Myocyte (in vitro differentiated cells): Measurements from ENCODE around the gene GPC3. TPM values are rescaled to one million over a fixed set of nuclear protein-coding genes. Genes with fewer than 3 reads are reported as not detected.
"Not testable (repeated sequence)": the region's sequence is repeated elsewhere in the genome, so short reads cannot be mapped to it uniquely, and the experiment has no call there.

ENCODE experiments used
- DNase-seq: peaks from one replicate; pipeline ENCODE4 v3.0.0-alpha.2; 2012; ENCODE audit warnings: low read depth
- total RNA-seq: library from RNA; depleted of rRNA; stranded (reverse); fragments of >200 nt; gene quantifications from 2 replicates; pipeline ENCODE4 v1.2.3, GENCODE V29; 2014

The GPC3 gene
- total RNA-seq, 1 donor from 2014 or later, result not detected

- DNase-seq, result no peak
Observed at GRCh38 chrX:133655275-133656265, 329.8 kb downstream of the GPC3 start.

DNA sequence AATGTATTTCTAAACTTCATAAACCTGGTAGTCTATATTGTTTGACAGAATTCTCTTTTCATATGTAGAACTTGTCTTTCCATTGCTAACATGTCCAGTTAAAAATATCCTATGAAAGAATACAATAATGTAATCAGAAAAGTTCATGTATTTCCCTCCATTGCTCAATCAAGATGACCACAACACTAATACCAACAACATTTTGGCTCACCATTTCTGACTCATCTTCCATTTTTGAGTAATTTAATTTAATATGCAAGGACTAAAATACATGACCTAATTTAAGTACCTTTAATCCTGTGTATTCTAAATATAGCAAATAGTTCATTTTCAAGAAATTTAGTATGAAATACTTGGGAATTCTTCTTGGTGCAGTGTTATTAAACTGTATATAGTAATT is 330.6 kb downstream of the GPC3 start:
- no peak for DNase-seq

DNA sequence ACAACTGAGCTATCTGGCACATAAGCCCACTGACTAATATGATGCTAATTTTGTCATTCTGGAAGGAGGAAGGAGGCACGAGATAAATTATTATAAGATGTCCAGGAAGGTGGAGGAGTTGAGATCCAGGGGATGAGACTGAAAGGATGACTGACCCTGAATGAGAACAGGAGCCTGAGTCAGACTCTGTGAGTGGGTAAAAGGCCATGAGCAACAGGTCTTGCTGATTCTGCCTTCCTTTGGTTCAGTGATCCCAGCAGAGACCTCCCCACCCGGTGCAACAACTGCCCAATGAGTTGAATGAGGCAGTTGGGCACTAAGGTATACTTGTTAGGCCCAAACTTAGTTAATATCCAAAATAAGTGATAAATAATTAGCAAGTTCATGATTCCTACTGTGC is 332.0 kb downstream of the GPC3 start:
- DNase-seq, result no peak

DNA sequence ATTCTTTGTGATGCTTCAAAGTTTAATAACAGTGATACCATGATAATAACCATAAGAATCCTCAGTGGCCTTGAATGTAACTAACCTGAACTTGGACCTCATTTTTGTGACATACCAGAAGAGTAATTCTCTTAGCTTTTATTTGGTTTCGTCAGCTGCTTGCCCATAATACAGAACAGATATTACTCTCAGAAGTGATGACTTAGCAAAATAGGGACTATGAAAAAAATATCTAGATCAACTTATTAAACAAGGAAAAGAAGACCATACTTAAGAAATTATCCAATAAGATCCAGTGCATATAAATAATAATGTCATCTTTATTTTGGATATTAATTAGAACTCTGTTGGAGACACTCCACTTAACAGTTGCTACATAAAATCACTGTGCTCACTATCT is 333.2 kb downstream of the GPC3 start:
- no peak for DNase-seq

DNA sequence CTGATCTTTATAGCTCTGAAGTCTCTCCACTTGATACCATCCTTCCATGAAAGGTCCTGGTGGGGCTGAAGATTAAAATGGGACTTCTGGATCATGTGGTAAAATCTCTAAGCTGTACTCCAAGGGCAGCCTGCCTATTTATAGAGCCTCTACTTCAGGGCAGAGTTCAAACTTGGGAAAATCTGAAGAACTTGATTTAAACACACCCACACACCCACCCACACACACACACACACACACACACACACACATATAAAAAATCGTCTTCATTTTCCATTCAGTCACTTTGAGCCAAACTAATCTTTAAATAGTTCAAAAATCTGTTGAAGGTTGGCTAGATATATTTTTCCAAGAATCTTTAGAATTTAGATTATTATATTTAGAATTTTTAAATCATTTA is 335.2 kb downstream of the GPC3 start:
- no peak for DNase-seq

DNA sequence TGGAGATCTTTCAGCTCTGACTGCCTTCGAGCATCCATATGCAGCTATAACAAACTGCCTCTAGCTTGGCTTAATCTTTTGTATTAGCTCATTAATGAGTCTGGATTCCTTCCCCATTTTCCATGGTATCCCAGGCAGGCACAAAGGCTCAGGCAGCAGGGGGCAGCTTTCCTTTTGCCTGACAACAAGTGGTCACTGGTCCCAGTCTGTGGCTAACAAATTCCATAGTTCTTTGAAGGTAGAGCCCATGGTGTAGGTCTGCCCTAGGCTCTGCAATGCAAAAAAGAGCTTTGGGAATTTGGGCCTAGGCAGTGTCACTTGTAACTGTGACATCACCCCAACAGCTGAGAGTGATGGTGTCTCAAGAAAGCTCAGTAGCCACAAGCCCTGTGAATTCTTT is 335.7 kb downstream of the GPC3 start:
- no peak for DNase-seq

DNA sequence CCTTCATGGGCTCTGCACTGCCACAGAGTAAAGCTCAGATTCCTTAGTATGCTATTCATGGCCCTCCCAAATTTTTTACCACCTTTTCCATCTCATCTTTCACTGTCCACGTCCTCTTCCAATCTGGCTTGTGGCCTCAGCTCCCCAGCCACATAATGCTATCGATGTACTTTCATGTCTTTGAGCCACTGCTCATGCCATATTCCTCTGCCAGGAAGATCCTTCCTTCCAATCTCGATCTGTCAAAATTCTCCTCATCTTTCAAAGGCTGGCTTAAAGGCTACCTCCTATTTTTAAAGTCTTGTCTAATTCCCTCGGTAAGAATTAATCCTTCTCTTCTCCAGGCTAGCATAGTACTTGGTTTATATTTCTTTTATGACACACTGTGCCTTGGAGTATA is 336.8 kb downstream of the GPC3 start:
- DNase-seq, result no peak

DNA sequence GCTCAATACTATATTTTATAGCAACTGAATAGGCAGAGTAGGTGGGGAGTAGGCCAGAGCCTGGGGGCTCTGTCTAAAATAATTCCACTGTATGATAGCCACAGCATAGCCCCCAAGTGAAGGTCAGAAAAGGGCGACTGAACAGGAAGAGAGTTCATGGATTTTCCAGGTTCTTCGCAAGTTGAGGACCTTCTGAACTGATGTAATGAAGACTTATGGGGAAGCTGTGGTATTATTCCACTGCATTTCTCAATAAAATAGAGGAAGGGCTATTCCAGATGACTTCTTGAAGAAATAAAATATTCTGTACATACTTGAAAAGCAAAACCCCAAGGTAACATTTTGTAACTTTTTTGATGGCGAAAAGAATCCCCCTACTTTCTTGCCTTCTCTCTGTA is 338.7 kb downstream of the GPC3 start:
- DNase-seq, result no peak

- no peak for DNase-seq
Observed at GRCh38 chrX:133645977-133646718, 339.2 kb downstream of the GPC3 start.

- DNase-seq, result no peak
Observed at GRCh38 chrX:133645256-133645655, 340.1 kb downstream of the GPC3 start.

- DNase-seq, result no peak
Observed at GRCh38 chrX:133640161-133641015, 345.0 kb downstream of the GPC3 start.

- DNase-seq, result no peak
Observed at GRCh38 chrX:133639726-133640125, 345.7 kb downstream of the GPC3 start.

- no peak for DNase-seq
Observed at GRCh38 chrX:133638285-133638684, 347.1 kb downstream of the GPC3 start.

DNA sequence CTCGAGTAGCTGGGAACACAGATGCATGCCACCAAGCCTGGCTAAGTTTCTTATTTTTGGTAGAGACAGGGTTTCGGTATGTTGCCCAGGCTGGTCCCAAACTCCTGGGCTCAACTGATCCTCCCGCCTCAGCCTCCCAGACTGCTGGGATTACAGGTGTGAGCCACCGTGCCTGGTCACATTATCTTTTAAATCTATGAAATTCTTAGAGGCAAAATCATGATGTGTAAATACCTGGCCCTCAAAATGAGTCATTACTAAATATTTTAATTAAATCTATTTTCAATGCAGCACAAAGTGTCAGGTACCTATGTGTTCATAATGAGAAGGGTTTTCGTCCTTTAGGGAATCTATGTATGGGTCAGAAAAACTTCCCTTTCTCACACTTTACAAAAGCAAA is 347.6 kb downstream of the GPC3 start:
- DNase-seq, result no peak

GRCh38 chrX:133636009-133636408 is 349.4 kb downstream of the GPC3 start:
- no peak for DNase-seq

GRCh38 chrX:133634416-133634815 is 351.0 kb downstream of the GPC3 start:
- DNase-seq, result no peak

DNA sequence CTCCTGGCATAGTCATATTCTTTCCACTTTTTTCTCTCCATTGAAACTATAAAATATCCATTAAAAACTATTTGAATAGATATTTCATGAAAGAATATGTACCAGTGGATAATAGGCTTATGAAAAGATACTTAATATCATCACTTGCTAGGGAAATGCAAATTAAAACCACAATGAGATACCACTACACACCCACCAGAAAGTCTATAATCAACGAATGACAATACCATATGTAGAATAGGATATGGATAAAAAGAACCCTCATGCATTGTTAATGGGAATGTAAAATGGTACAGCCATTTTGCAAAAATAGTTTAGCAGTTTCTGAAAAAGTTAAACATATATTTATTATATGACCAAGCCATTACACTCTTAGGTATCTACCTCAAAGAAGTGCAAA is 351.4 kb downstream of the GPC3 start:
- DNase-seq, result no peak

DNA sequence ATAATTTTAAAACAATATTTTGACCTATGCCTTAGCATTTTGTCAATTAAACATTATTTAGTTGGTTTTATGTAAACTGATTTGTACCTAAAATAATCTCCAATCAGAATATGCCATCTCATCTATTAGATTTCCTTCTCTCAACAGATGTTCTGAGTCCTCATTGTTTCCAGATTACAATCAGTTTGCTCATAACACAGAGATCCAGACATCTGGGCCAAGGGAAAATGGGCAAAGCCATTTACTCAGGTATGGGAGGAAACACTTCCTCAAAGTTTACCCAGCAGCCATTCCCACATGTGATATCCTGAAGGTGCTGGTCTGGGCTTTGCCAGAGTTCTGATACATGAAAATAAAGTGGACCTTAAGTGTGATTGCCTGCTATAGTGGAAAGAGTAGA is 352.2 kb downstream of the GPC3 start:
- DNase-seq, result no peak

DNA sequence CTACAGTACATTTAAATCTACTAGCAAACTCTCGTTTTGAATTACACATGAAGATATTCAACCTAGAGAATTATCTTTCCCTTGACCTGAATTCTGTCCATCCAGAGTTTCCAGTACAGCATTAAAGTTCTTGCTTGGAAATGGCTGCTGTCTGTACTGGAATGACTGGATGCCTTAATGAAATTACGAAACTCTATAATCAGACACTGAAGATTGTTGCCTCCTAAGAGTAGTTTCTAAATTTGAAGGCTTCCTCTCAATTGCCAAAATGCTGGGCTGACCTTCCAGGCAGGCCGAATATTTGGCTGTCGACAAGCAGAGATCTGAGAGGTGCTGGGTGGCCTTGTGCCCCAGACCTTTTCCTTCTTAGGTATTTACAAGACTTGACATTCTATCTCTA is 355.0 kb downstream of the GPC3 start:
- DNase-seq, result no peak

GRCh38 chrX:133627673-133628072 is 357.7 kb downstream of the GPC3 start:
- DNase-seq, result no peak

- DNase-seq, result not testable (repeated sequence)
Observed at GRCh38 chrX:133621384-133621783, 364.0 kb downstream of the GPC3 start.
